Mammary microvascular endothelial cell (primary cell): ENCODE results near the gene HPSE2. TPM values are rescaled to one million over a fixed set of nuclear protein-coding genes. Genes with fewer than 3 reads are reported as not detected.

Experiments used
- total RNA-seq: library from RNA; depleted of rRNA; stranded (reverse); fragments of >200 nt; gene quantifications from 2 replicates; pipeline ENCODE4 v1.2.3, GENCODE V29; 2015

HPSE2 gene
- total RNA-seq: under 0.01 and 0.05 TPM in 2 replicates

GRCh38 chr10:99235658-99236626 is at the start of gene HPSE2:
TSS of gene HPSE2 (minus strand) at chr10:99235852.

GRCh38 chr10:98446661-98447221 is 788.9 kb downstream of the HPSE2 start, which contains the start of gene HPS1:
TSS of gene HPS1 (minus strand) at chr10:98446935. CDS start at chr10:98443240, 3,695 bp downstream.

GRCh38 chr10:98414932-98415730 is 820.5 kb downstream of the HPSE2 start, which contains the start of gene PYROXD2:
TSS of gene PYROXD2 (minus strand) at chr10:98415182. CDS start at chr10:98415135, 47 bp downstream.

Other genes starting within 250 kb of the HPSE2 start
- gene CNNM1, start 93.5 kb upstream of the HPSE2 start, total RNA-seq: not detected in 2 replicates
- gene GOT1, start 194.8 kb upstream of the HPSE2 start, total RNA-seq: 20.2 and 36.8 TPM in 2 replicates